NK-92 (cell line): ENCODE data around the gene GRB7.
"Not testable (repeated sequence)": the region's sequence is repeated elsewhere in the genome, so short reads cannot be mapped to it uniquely, and the experiment has no call there.

ENCODE experiments used
- DNase-seq: peaks from one replicate; lab custom pipeline; 2025; ENCODE audit not compliant: unreplicated experiment; lab: John Stamatoyannopoulos, UW

GRB7 gene

DNA sequence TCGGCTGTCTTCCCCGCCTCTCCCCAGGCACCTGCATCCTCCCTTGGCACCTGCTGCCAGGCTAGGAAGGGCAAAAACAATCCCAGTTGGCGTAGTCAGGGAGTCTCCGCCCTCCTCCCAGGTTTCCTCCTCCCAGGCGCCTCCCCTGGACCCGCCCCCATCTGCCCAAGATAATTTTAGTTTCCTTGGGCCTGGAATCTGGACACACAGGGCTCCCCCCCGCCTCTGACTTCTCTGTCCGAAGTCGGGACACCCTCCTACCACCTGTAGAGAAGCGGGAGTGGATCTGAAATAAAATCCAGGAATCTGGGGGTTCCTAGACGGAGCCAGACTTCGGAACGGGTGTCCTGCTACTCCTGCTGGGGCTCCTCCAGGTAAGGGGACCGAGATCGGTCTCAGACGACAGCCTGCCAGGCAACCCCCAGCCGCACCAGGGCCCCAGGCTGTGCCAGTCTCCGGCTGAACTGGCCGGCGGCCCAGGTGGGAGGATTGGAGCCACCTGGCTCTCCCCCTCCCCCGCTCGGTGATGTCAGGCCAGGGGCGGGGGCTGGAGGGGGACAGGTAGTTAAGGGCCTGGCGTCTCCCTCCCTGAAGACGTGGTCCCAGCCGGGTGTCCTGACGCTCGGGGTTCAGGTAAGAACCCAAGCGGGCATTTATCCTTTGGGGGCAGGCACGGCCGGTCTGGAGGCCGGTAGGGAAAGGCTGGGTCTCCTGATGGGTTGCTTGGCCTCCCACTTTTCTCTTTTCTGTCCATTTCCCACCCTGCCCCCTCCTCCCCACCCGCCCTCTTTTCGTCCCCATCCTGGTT lies at the start of gene GRB7:
TSS of gene GRB7 (plus strand) at position 179 of the 808 bp plus-strand sequence. CDS start 4,364 bp downstream, outside the sequence.
- DNase-seq = no peak

DNA sequence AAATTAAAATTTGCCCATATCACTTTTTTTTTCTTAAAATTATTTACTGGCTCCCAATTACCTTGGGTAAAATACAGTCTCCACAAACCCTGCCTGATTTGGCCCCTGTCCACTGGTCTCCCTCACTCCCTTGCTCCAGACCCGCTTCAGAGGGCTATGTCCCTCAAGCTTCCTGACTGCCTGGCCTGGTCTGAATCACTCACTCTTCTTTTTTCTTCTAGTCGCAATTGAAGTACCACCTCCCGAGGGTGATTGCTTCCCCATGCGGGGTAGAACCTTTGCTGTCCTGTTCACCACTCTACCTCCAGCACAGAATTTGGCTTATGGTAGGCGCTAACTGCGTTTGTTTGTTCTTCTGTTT lies 49.3 kb upstream of the GRB7 start:
- no peak for DNase-seq

DNA sequence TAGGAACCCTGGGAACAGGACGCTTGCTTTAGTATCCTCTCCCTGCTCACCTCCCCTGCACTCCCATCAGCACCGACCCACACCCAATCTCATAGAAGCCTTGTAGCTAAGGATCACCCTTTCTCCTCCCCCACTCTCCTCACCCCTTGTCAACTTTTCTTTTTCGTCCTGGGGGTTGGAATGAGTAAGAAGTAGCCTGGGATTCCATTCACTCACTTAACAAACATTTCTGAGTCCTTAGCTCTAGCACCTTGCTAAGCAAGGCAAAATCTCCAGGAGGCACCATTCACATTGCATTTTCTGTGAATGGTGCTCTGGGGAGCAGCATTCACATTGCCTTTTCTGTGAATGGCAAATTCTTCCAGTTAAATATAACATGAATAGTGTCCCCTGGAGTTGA lies 48.8 kb upstream of the GRB7 start:
- no peak for DNase-seq

DNA sequence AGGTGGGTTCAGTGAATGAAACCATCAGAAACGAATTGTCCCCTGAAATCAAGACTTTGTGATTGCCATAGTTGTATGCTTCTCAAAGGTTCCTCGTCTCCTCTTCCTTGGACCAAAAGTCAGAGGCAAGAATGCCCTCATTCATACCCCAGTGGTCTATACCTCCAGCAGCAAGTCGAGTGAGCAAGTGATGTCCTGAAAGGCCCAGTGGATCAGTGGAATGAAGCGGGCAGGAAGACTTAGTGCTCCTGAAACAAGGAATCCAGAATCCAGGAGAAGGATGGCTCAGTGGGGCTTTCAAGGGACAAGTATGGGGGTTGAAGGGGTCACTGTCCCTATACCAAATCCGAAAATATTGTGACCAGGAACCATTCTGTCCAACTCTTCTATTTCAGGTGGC lies 43.1 kb upstream of the GRB7 start:
- no peak for DNase-seq

DNA sequence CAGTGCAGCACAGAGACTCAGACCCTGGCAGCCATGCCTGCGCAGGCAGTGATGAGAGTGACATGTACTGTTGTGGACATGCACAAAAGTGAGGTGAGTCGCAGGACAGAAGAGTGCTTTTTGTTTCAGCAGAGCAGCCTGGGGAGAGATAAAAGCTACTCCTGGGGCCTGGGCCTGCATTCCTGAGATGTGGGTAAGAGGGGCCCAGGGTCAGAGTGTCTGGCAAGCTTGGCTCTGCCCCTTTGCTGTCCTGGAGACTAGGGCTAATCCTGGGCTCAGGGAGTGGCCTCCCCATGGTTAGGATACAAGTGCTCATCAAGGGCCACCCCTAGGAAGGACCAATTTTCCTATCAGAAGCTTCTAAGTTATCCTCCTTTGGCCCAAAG lies 42.7 kb upstream of the GRB7 start:
- DNase-seq = no peak

GRCh38 chr17:39696731-39697130 lies 41.0 kb upstream of the GRB7 start:
- DNase-seq = no peak

GRCh38 chr17:39697961-39698360 lies 39.8 kb upstream of the GRB7 start:
- DNase-seq = no peak

DNA sequence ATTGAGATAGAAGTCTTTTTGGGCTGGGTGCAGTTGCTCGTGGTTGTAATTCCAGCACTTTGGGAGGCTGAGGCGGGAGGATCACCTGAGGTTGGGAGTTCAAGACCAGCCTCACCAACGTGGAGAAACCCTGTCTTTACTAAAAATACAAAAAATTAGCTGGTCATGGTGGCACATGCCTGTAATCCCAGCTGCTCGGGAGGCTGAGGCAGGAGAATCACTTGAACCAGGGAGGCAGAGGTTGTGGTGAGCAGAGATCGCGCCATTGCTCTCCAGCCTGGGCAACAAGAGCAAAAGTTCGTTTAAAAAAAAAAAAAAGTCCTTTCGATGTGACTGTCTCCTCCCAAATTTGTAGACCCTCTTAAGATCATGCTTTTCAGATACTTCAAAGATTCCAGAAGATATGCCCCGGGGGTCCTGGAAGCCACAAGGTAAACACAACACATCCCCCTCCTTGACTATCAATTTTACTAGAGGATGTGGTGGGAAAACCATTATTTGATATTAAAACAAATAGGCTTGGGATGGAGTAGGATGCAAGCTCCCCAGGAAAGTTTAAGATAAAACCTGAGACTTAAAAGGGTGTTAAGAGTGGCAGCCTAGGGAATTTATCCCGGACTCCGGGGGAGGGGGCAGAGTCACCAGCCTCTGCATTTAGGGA lies 38.5 kb upstream of the GRB7 start:
- not testable (repeated sequence) for DNase-seq

GRCh38 chr17:39699818-39700147 lies 38.0 kb upstream of the GRB7 start, which contains the start of gene ERBB2:
TSS of gene ERBB2 (plus strand) at chr17:39700064. CDS start at chr17:39700239, 175 bp downstream.
- DNase-seq = no peak

DNA sequence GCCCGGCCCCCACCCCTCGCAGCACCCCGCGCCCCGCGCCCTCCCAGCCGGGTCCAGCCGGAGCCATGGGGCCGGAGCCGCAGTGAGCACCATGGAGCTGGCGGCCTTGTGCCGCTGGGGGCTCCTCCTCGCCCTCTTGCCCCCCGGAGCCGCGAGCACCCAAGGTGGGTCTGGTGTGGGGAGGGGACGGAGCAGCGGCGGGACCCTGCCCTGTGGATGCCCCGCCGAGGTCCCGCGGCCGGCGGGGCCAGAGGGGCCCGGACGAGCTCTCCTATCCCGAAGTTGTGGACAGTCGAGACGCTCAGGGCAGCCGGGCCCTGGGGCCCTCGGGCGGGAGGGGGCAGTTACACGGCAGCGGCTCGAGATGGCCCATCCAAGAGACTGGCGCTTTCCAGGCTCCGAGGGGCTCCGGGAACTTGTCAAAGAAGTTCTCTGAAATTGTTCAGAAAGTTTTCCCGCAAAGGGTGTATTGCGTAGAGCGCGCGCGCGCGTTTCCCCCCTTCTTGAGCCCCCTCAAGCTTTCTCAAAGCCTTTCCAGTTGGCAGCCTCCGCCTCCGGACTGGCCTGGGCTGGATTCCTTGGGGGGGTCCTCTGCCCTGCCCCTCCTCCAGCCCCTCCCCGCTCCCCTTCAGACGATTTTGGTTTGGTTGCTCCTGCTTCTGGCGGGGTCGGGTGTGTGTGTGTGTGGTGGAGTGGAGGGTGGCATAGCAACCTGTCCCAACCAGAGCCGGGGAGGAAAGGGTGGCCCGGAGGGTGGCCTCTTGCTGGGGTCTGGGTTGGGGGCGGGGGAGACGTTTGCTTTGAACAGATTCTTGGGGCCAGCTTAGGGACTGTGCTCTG lies 37.4 kb upstream of the GRB7 start:
- no peak for DNase-seq

DNA sequence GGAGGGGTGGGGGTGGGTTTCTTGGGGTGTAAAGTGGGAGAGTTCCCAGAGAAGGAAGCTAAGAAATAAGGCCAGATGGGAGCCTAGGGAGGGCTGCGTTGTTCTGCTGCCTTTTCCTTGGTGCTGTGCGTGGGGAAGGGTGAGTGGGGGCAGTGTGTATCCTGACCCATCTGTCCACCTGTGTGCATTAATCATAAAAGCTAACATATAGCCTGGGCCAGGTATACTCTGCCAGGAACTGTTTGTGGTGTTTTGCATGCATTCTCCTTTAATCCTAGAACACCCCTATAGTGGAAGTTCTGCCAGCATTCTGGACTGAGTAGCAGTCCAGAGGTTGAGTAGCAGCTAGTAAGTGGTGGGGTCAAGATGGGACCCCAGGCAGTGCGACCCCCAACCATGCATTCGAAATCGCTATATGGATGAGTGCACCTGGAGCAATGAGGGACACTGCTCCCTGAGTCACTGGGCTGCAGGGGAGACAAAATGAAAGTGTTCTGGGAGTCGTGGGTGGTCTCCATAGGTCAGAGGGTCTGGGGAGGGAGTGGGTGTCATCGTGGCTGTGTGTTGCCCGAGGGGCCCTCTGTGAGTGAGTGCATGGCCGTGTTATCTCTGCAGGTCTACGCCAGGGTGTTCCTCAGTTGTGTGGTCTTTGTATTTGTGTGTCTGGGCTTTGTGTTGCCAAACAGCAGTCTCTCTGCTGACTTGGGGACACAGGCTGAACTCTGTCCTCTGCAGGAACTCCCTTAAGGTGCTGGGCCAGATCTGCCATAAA lies 36.5 kb upstream of the GRB7 start:
- DNase-seq = no peak

- DNase-seq = no peak
Observed at GRCh38 chr17:39701784-39702422, 35.8 kb upstream of the GRB7 start.

GRCh38 chr17:39702901-39703893 lies 34.5 kb upstream of the GRB7 start:
- DNase-seq = no peak

GRCh38 chr17:39703913-39704312 lies 33.8 kb upstream of the GRB7 start:
- DNase-seq = no peak

- DNase-seq = no peak
Observed at GRCh38 chr17:39704821-39705551, 32.8 kb upstream of the GRB7 start.

- DNase-seq = no peak
Observed at GRCh38 chr17:39705786-39706348, 31.9 kb upstream of the GRB7 start.

DNA sequence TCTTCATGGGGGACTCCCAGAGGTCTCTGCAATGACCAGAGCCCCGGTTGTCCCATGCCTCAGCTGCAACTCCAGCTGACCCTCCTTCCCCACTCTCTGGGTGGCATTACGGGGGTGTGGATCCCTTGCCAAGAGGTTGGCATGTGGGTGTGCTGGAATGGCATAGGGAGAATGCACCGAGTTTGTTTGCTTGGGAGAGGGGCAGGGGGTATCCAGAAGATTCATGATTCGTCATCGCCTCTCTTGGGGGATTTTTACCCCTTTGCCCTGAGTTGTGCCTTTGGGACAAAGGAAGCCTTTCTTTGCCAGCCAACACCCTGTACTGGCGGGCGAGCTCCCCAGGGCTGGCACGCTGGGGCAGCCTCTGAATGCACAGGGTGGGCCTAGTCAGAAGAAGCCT lies 31.4 kb upstream of the GRB7 start:
- no peak for DNase-seq

DNA sequence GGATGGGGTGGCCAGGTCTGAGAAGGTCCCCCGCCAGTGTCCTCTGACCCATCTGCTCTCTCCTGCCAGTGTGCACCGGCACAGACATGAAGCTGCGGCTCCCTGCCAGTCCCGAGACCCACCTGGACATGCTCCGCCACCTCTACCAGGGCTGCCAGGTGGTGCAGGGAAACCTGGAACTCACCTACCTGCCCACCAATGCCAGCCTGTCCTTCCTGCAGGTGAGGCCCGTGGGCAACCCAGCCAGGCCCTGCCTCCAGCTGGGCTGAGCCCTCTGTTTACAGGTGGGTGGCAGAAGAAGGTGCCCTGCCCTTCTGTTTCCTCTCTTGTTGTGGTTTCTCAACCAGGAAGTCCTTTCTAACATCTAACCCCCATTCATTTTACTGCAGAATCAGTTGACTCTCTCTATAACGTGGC lies 30.8 kb upstream of the GRB7 start:
- DNase-seq = no peak
